Measurements from ENCODE around the gene ATP2B1.

Gene ATP2B1

DNA sequence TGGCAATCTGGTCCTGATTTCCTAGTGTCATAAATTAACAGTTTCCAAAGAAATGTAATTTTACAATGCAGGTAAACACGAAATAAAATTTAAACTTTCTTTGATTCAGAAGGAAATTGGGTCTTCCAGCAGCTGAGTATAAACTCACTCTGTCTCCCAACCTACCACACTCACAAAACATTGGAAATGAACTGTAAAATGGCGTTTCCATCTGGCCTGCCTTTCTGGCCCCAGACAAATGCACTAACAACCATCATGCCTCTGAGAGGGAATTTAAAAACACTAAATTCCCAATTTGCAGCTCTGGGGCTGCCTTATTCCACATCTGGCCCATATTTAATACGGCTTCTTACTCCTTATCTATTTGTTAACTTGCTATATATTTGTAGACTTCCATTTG is 19.3 kb downstream of the ATP2B1 start:
- Histone ChIP-seq H3K27me3 (ENCODE audit: insufficient read depth, poor library complexity, severe bottlenecking) (no peaks in the 10 kb centered on the region), H3K4me3 (ENCODE audit: severe bottlenecking) (no peak overlapping the region), H3K9me3 (ENCODE audit: severe bottlenecking) (no peaks in the 10 kb centered on the region), H3K4me1 (ENCODE audit: insufficient read depth, poor library complexity, severe bottlenecking) (peaks cover 5% of the 10 kb centered on the region), H3K36me3 (ENCODE audit: low read depth) (0 out of 2 replicates have a peak, but pooled peaks cover 2% of the 10 kb centered on the region), H3K27ac (ENCODE audit: poor library complexity, severe bottlenecking) (no peak overlapping the region)
- DNase-seq (ENCODE audit: low spot score): no peak
- no peak for TF ChIP-seq CTCF (IDR thresholded peaks at IDR 0.05; ENCODE audit: poor library complexity, severe bottlenecking)
- ATAC-seq (ENCODE audit: low read depth): no peak

DNA sequence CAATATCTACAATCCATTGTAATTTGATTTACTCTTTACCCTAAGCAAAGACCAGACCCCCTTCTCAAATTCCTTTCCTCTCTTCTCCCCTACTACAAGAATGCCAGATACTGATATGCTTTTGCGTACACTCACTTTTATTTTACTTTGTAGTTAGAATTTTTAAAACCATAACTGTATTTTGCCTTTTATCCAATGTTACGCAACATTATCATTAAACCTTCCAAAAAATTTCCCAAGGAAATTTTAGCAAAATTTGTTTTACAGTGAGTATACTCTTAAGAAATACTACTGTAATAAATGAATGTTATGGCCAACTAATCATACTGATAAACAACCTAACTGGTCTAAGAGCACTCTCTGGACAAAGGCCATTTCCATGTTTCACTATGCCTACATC is 22.3 kb downstream of the ATP2B1 start:
- no peaks in the 10 kb centered on the region for H3K36me3 ChIP-seq (ENCODE audit: low read depth)
- H3K9me3 ChIP-seq (ENCODE audit: severe bottlenecking): peaks cover 6% of the 10 kb centered on the region

DNA sequence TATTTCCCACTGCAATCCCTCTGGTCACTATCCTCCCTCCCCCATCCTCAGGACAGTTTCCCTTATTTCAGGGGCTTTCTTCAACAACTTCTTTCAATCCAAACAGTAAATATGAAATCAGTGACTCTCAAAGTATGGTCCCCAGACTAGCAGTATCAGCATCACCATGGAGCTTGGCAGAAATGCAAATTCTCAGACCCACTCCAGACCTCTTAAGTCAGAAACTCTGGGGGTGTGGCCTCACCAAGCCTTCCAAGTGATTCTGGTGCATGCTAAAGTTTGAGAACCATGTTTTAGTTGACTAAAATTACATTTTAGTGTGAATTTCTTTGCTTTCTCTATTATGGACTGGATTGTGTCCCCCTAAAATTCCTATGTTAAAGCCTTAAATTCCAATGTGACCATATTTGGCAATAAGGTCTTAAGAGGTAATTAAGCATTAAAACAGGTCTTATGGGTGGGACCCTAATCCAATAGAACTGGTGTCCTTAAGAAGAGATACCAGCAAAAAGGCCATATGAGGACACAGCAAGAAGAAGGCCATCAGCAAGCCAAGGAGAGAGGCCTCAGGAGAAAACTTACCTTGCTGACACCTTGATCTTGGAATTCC is 23.2 kb downstream of the ATP2B1 start:
- H3K27me3 ChIP-seq (ENCODE audit: insufficient read depth, poor library complexity, severe bottlenecking): no peaks in the 10 kb centered on the region
- no peaks in the 10 kb centered on the region for H3K36me3 ChIP-seq (ENCODE audit: low read depth)
- H3K4me3 ChIP-seq (ENCODE audit: severe bottlenecking): no peak overlapping the region
- no peak overlapping the region for H3K27ac ChIP-seq (ENCODE audit: poor library complexity, severe bottlenecking)
- DNase-seq (ENCODE audit: low spot score) (no peak), ATAC-seq (ENCODE audit: low read depth) (no peak)
- H3K9me3 ChIP-seq (ENCODE audit: severe bottlenecking): peaks cover 7% of the 10 kb centered on the region
- no peaks in the 10 kb centered on the region for H3K4me1 ChIP-seq (ENCODE audit: insufficient read depth, poor library complexity, severe bottlenecking)
- no peak for TF ChIP-seq CTCF (IDR thresholded peaks at IDR 0.05; ENCODE audit: poor library complexity, severe bottlenecking)

More for the DNA sequence above, 22.3 kb downstream of the ATP2B1 start:
- TF ChIP-seq CTCF (IDR thresholded peaks at IDR 0.05; ENCODE audit: poor library complexity, severe bottlenecking): no peak
- H3K27ac ChIP-seq (ENCODE audit: poor library complexity, severe bottlenecking): no peak overlapping the region
- ATAC-seq (ENCODE audit: low read depth) (no peak), DNase-seq (ENCODE audit: low spot score) (no peak)
- H3K27me3 ChIP-seq (ENCODE audit: insufficient read depth, poor library complexity, severe bottlenecking): no peaks in the 10 kb centered on the region
- no peak overlapping the region for H3K4me3 ChIP-seq (ENCODE audit: severe bottlenecking)
- H3K4me1 ChIP-seq (ENCODE audit: insufficient read depth, poor library complexity, severe bottlenecking): no peaks in the 10 kb centered on the region

DNA sequence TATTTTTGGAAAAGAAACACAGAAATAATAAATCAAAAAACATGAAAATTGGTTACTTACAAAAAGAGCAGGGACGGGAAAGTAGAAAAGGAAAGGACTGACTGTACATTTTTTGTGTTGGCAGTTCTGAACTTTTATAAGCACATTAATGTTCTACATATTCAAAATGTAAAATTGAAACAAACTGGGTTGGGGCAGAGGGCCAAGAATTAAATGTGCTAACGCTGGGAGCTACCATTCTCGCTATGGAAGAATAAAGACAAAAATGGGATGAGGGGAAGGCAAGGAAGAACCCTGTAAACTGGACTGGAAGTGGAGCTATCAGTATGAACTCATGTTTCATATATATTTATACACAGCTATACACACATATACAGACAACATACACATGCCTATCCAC is 24.5 kb downstream of the ATP2B1 start:
- no peaks in the 10 kb centered on the region for H3K4me1 ChIP-seq (ENCODE audit: insufficient read depth, poor library complexity, severe bottlenecking)
- peaks cover 11% of the 10 kb centered on the region for H3K9me3 ChIP-seq (ENCODE audit: severe bottlenecking)
- ATAC-seq (ENCODE audit: low read depth) (no peak), DNase-seq (ENCODE audit: low spot score) (no peak)
- H3K36me3 ChIP-seq (ENCODE audit: low read depth): no peaks in the 10 kb centered on the region
- no peak overlapping the region for H3K4me3 ChIP-seq (ENCODE audit: severe bottlenecking)
- no peak for TF ChIP-seq CTCF (IDR thresholded peaks at IDR 0.05; ENCODE audit: poor library complexity, severe bottlenecking)
- H3K27ac ChIP-seq (ENCODE audit: poor library complexity, severe bottlenecking): no peak overlapping the region
- no peaks in the 10 kb centered on the region for H3K27me3 ChIP-seq (ENCODE audit: insufficient read depth, poor library complexity, severe bottlenecking)

DNA sequence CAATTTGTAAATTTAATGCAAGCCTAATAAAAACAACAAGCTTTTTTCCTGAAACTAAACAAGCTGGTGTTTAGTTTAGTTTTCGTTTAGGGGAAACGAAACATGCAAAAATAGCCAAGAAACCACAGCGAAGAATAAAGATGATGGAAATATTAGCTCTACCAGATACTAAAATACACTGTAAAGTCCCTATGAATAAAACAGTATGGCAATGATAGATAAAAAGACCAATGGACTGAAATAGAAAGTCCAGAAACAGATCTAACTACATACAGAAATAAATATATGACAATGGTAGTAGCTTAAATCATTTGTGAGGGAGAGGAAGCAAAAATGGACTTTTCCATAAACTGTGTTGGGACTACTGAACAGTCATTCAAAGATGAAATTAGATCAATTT is 26.4 kb downstream of the ATP2B1 start:
- Histone ChIP-seq H3K4me1 (ENCODE audit: insufficient read depth, poor library complexity, severe bottlenecking) (no peaks in the 10 kb centered on the region), H3K27ac (ENCODE audit: poor library complexity, severe bottlenecking) (no peak overlapping the region), H3K4me3 (ENCODE audit: severe bottlenecking) (no peak overlapping the region), H3K9me3 (ENCODE audit: severe bottlenecking) (peaks cover 11% of the 10 kb centered on the region), H3K36me3 (ENCODE audit: low read depth) (no peaks in the 10 kb centered on the region), H3K27me3 (ENCODE audit: insufficient read depth, poor library complexity, severe bottlenecking) (no peaks in the 10 kb centered on the region)
- DNase-seq (ENCODE audit: low spot score): no peak
- ATAC-seq (ENCODE audit: low read depth): no peak
- TF ChIP-seq CTCF (IDR thresholded peaks at IDR 0.05; ENCODE audit: poor library complexity, severe bottlenecking): no peak

All from RWPE2 (cell line).